Fibroblast of pulmonary artery (primary cell): Measurements from ENCODE around the gene NCF4.

ENCODE experiments used
- DNase-seq: peaks from one replicate; pipeline ENCODE4 v3.0.0-alpha.2; 2010; ENCODE audit warnings: low read depth
- H3K4me3 ChIP-seq: replicated peaks from 2 replicates; pipeline ENCODE4 v1.5.1; 2011; ENCODE audit warnings: low read depth, mild to moderate bottlenecking, control low read depth, low read length, moderate library complexity
- TF ChIP-seq, protein P1 (sequence below): IDR thresholded peaks from 2 replicates; pipeline ENCODE4 v1.5.1; 2011; ENCODE audit warnings: mild to moderate bottlenecking, control low read depth, low read length, inconsistent platforms; ENCODE audit errors: missing control alignments

NCF4 gene

GRCh38 chr22:36852056-36852973 is 8.5 kb upstream of the NCF4 start:
- DNase-seq, result no peak
- H3K4me3 ChIP-seq, result no peak overlapping the region
- TF ChIP-seq, protein P1, sequence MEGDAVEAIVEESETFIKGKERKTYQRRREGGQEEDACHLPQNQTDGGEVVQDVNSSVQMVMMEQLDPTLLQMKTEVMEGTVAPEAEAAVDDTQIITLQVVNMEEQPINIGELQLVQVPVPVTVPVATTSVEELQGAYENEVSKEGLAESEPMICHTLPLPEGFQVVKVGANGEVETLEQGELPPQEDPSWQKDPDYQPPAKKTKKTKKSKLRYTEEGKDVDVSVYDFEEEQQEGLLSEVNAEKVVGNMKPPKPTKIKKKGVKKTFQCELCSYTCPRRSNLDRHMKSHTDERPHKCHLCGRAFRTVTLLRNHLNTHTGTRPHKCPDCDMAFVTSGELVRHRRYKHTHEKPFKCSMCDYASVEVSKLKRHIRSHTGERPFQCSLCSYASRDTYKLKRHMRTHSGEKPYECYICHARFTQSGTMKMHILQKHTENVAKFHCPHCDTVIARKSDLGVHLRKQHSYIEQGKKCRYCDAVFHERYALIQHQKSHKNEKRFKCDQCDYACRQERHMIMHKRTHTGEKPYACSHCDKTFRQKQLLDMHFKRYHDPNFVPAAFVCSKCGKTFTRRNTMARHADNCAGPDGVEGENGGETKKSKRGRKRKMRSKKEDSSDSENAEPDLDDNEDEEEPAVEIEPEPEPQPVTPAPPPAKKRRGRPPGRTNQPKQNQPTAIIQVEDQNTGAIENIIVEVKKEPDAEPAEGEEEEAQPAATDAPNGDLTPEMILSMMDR, result no peak

- peak; percentile 57 for DNase-seq
- H3K4me3 ChIP-seq, result no peak overlapping the region
- TF ChIP-seq, protein P1, result peak; percentile 74
Measured at GRCh38 chr22:36853407-36854099, 7.3 kb upstream of the NCF4 start.

DNA sequence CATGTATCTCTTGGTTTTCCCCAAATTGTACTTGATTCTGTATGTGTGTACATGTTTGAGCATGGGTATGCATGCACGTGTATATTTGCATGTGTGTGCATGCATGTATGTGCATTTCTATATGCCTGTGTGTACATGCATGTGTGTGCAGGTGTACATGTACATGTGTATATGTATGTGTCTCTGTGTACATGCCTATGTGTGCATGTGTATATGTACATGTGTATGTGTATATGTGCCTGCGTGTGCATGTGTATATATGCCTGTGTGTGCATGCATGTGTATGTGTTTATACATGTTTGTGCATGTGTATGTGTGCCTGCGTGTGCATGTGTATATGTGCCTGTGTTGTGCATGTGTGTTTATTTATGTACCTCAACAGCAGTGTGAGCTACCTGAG is 5.3 kb upstream of the NCF4 start:
- no peak for DNase-seq
- no peak overlapping the region for H3K4me3 ChIP-seq
- TF ChIP-seq, protein P1, result no peak

GRCh38 chr22:36856121-36856791 is 4.5 kb upstream of the NCF4 start:
- DNase-seq, result peak; percentile 87
- TF ChIP-seq, protein P1, result no peak
- no peak overlapping the region for H3K4me3 ChIP-seq

- TF ChIP-seq, protein P1, result no peak
- DNase-seq, result no peak
- H3K4me3 ChIP-seq, result no peak overlapping the region
Measured at GRCh38 chr22:36856792-36857135, 4.0 kb upstream of the NCF4 start.

DNA sequence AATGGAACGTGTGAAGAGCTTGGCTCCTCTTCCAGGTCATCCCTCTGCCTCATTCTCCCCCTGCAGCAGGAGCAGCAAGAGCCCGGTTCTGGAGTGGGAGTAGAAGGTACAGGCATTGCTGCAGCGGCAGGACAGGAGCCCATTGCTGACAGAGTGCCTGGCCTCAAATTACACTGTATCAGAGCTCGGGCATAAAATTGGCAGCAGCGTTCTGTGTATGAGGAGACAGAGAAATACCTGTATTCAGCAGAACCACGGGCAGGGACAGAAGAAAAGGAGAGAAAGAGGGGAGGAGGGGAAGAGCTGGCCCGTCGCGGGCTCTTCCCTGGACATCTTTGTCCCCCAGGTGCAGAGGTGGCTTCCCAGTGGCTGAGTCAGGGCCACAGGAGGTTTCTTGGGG is 2.6 kb upstream of the NCF4 start:
- no peak overlapping the region for H3K4me3 ChIP-seq
- DNase-seq, result no peak
- TF ChIP-seq, protein P1, result no peak
